Measurements from ENCODE around the gene WHRN.

Gene WHRN

DNA sequence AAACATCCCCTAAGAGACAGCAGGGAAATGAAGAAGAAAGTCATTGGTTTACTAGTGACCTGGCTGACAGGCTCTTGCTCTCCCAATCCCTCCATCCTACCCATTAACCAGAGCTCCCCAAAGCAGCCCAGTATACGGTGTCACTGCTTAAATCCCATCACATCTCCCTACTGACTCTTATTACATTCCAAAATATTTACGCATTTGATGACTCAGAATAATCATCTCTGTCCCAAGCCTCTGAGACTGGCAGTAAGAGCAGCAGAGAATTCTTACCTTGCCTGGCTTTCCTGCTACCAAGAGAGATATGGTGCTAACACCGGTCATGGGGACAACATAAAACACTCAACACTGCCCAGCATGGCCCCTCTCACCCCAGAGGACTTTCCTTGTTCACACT, 20.2 kb upstream of the WHRN start:
- Histone ChIP-seq H2AFZ (ENCODE audit: low read depth, low read length) (no peak overlapping the region), H3K27me3 (ENCODE audit: insufficient read depth, low read length) (peaks cover 5% of the 10 kb centered on the region), H3K9me3 (ENCODE audit: low read length) (no peaks in the 10 kb centered on the region), H3K4me3 (ENCODE audit: low read length) (no peak overlapping the region), H3K4me1 (ENCODE audit: insufficient read depth, low read length) (peaks cover 6% of the 10 kb centered on the region), H3K36me3 (ENCODE audit: insufficient read depth, low read length) (no peaks in the 10 kb centered on the region)

DNA sequence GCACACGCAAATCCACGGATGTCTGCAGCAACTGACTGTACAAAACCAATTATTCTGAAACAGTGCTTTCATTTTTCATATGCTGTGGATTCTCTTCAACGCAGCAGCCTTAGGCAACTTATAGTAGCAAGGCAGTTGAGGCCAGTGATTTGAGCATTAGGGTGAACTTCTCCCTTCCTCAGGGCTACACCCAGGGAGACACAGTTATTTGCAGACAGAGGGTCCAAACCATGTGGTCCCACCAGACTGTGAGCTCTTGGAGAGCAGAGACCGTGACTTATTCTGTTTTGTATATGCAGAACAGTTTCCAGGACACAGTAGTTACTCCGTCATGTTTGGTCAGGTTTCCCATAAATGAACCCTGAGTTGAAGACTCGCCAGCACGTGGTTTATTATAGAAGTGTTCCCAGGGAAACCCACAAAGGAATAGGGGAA, 19.0 kb upstream of the WHRN start:
- H3K9me3 ChIP-seq (ENCODE audit: low read length) = no peaks in the 10 kb centered on the region
- no peak overlapping the region for H2AFZ ChIP-seq (ENCODE audit: low read depth, low read length)
- H3K36me3 ChIP-seq (ENCODE audit: insufficient read depth, low read length) = no peaks in the 10 kb centered on the region
- H3K4me1 ChIP-seq (ENCODE audit: insufficient read depth, low read length) = peaks cover 6% of the 10 kb centered on the region
- H3K27me3 ChIP-seq (ENCODE audit: insufficient read depth, low read length) = no peaks in the 10 kb centered on the region
- H3K4me3 ChIP-seq (ENCODE audit: low read length) = no peak overlapping the region

DNA sequence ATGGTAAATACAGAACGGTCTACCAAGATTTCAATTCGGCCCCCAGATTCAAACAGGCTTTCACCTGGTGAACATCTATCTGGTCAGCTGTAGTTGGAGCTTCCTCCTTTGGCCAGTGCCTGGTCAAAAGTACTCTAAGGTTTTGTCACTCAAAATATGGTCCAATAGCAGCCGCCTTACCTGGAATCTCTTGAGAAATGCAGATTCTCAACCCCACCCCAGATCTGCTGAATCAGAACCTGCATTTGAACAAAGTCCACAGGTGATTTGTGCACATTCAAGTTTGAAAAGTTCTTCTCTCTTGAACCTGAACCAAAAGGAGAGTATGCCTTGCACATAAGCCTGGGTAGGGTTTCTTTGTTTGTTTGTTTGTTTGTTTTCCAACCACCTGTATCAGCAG, 17.6 kb upstream of the WHRN start:
- H3K4me3 ChIP-seq (ENCODE audit: low read length) = no peak overlapping the region
- no peak overlapping the region for H2AFZ ChIP-seq (ENCODE audit: low read depth, low read length)
- no peaks in the 10 kb centered on the region for H3K36me3 ChIP-seq (ENCODE audit: insufficient read depth, low read length)
- H3K4me1 ChIP-seq (ENCODE audit: insufficient read depth, low read length) = peaks cover 6% of the 10 kb centered on the region
- no peaks in the 10 kb centered on the region for H3K9me3 ChIP-seq (ENCODE audit: low read length)
- no peaks in the 10 kb centered on the region for H3K27me3 ChIP-seq (ENCODE audit: insufficient read depth, low read length)

DNA sequence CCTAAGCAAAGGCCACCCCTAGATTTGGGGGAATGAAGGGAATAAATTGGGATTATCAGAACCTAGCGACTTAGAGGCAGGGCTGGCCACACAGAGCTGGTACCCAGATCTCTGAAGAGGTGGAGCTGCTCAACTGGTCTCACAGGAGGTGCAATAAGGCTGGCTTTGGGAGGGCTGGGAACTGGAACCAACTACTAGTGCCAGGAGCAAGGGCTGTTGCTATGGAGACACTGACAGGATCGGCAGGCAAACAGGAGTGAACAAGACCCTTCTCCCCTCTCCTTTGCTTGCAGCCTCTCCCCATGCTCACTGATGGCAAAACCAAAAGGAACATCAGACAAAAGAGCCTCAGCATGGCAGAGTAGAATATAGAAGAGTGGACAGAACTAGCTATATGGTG, 17.0 kb upstream of the WHRN start:
- peaks cover 6% of the 10 kb centered on the region for H3K4me1 ChIP-seq (ENCODE audit: insufficient read depth, low read length)
- H2AFZ ChIP-seq (ENCODE audit: low read depth, low read length) = no peak overlapping the region
- H3K27me3 ChIP-seq (ENCODE audit: insufficient read depth, low read length) = no peaks in the 10 kb centered on the region
- no peak overlapping the region for H3K4me3 ChIP-seq (ENCODE audit: low read length)
- H3K9me3 ChIP-seq (ENCODE audit: low read length) = no peaks in the 10 kb centered on the region
- H3K36me3 ChIP-seq (ENCODE audit: insufficient read depth, low read length) = no peaks in the 10 kb centered on the region

DNA sequence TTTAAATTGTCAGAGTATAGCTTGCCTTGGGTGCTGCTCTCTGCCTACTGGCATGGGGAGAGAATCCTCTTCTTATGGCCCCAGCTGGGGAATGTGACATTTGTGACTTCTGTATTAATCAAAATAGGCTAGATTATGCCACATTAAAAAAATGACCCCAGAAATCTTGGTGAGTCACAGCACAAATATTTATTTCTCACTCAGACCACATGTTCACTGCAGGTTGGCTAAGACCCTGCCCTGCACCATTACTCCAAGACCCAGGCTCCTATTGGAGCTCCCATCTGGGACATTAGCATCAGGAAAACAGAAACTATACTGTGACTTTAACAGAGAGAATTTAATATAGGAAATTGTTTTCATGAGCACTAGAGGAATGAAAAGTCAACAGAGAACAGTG, 16.6 kb upstream of the WHRN start:
- Histone ChIP-seq H3K9me3 (ENCODE audit: low read length) (no peaks in the 10 kb centered on the region), H3K36me3 (ENCODE audit: insufficient read depth, low read length) (no peaks in the 10 kb centered on the region), H3K27me3 (ENCODE audit: insufficient read depth, low read length) (no peaks in the 10 kb centered on the region), H3K4me1 (ENCODE audit: insufficient read depth, low read length) (peaks cover 6% of the 10 kb centered on the region), H2AFZ (ENCODE audit: low read depth, low read length) (no peak overlapping the region), H3K4me3 (ENCODE audit: low read length) (no peak overlapping the region)

DNA sequence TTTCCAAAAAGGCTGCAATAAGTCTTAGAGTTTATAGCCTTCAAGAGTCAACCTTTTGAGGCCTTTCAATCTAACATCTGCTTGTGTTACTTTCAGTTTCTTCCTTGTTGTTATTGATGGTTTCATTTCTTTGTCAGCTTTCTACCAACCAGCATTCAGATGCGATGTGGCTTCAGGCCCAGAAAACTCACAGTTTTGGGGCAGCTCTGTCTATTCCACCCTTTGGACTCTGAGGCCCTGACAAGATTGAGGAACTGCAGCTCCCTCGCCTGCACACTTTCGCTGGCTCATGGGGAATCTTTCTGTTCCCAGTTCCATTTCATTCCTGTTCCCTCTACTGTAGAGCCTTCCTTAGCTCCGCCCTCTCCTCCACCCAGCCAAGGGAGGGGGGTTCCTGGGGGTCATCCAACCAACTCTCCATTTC, 13.3 kb upstream of the WHRN start:
- H3K36me3 ChIP-seq (ENCODE audit: insufficient read depth, low read length) = no peaks in the 10 kb centered on the region
- peaks cover 4% of the 10 kb centered on the region for H3K27me3 ChIP-seq (ENCODE audit: insufficient read depth, low read length)
- H3K4me3 ChIP-seq (ENCODE audit: low read length) = no peak overlapping the region
- H3K9me3 ChIP-seq (ENCODE audit: low read length) = no peaks in the 10 kb centered on the region
- peaks cover 15% of the 10 kb centered on the region for H3K4me1 ChIP-seq (ENCODE audit: insufficient read depth, low read length)
- H2AFZ ChIP-seq (ENCODE audit: low read depth, low read length) = no peak overlapping the region

DNA sequence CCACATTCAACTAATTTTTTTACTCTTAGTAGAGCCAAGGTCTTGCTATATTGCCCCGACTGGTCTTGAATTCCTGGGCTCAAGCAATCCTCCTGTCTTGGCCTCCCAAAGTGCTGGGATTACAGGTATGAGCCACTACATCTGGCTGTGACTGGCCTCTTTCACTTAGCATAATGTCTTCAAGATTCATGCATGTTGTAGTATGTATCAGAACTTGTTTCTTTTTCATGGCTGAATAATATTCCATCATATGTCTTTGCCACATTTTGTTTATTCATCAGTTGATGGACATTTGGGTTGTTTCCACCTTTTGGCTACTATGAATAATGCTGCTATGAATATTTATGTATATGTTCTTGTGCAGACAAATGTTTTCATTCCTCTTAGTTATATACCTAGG, 12.8 kb upstream of the WHRN start:
- Histone ChIP-seq H3K36me3 (ENCODE audit: insufficient read depth, low read length) (no peaks in the 10 kb centered on the region), H2AFZ (ENCODE audit: low read depth, low read length) (no peak overlapping the region), H3K27me3 (ENCODE audit: insufficient read depth, low read length) (peaks cover 5% of the 10 kb centered on the region)

DNA sequence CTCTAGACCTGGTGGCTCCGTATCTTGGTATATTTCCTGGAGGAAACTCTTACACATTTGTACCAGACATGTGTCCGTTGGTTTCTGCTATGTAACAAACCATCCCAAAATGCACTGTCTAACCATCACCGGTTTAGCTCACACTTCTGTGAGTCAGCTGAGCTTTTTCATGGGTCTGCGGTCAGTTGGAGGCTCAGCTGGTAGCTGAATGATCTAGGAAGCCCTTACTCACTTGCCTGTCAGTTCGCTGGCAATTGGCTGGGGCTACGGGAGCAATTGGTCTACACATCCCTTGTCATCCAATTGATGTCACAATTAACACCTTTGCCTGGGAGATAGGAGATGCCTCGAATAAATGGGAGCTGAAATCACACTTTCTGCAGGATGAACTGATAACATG, 11.6 kb upstream of the WHRN start:
- Histone ChIP-seq H3K4me1 (ENCODE audit: insufficient read depth, low read length) (peaks cover 10% of the 10 kb centered on the region), H2AFZ (ENCODE audit: low read depth, low read length) (no peak overlapping the region), H3K4me3 (ENCODE audit: low read length) (no peak overlapping the region), H3K27me3 (ENCODE audit: insufficient read depth, low read length) (peaks cover 5% of the 10 kb centered on the region), H3K9me3 (ENCODE audit: low read length) (no peaks in the 10 kb centered on the region), H3K36me3 (ENCODE audit: insufficient read depth, low read length) (no peaks in the 10 kb centered on the region)

More for the DNA sequence above, 12.8 kb upstream of the WHRN start:
- H3K4me3 ChIP-seq (ENCODE audit: low read length) = no peak overlapping the region
- no peaks in the 10 kb centered on the region for H3K9me3 ChIP-seq (ENCODE audit: low read length)
- H3K4me1 ChIP-seq (ENCODE audit: insufficient read depth, low read length) = peaks cover 15% of the 10 kb centered on the region

DNA sequence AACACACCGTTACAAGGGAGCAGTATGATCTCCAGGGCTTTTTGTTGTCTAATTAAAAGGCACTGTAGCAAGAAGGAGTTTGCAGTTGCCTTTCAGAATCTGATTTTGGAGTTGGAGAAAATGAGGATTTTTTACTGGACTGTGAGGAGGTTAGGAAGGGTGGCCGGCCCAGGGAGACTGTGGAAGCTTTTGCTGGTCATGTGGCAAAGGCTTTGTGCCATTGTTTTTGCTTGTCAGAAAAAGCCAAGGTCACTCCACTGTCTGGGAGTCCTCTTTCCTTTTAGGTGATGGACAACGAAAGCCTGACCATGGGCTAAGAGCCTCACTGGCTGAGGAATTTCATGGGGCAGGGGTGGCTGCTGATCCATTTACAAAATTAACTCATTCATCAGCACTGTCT, 10.3 kb upstream of the WHRN start:
- no peak overlapping the region for H2AFZ ChIP-seq (ENCODE audit: low read depth, low read length)
- peaks cover 10% of the 10 kb centered on the region for H3K4me1 ChIP-seq (ENCODE audit: insufficient read depth, low read length)
- no peaks in the 10 kb centered on the region for H3K36me3 ChIP-seq (ENCODE audit: insufficient read depth, low read length)
- no peaks in the 10 kb centered on the region for H3K9me3 ChIP-seq (ENCODE audit: low read length)
- peaks cover 5% of the 10 kb centered on the region for H3K27me3 ChIP-seq (ENCODE audit: insufficient read depth, low read length)
- H3K4me3 ChIP-seq (ENCODE audit: low read length) = no peak overlapping the region

DNA sequence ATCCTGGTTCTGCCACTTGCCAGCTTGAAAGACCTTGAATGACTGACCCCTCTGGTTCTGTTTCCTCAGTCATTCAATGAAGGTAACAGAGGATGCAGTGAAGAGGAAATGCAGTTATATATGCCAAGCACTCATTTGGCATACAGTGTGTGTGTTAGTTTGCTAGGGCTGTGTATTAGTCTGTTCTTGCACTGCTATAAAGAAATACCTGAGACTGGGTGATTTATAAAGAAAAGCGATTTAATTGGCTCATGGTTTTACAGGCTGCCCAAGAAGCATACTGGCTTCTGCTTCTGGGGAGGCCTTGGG, 8.6 kb upstream of the WHRN start:
- H3K4me1 ChIP-seq (ENCODE audit: insufficient read depth, low read length) = peaks cover 10% of the 10 kb centered on the region
- H3K27me3 ChIP-seq (ENCODE audit: insufficient read depth, low read length) = peaks cover 10% of the 10 kb centered on the region
- H3K4me3 ChIP-seq (ENCODE audit: low read length) = no peak overlapping the region
- no peak overlapping the region for H2AFZ ChIP-seq (ENCODE audit: low read depth, low read length)
- H3K9me3 ChIP-seq (ENCODE audit: low read length) = no peaks in the 10 kb centered on the region
- H3K36me3 ChIP-seq (ENCODE audit: insufficient read depth, low read length) = no peaks in the 10 kb centered on the region

DNA sequence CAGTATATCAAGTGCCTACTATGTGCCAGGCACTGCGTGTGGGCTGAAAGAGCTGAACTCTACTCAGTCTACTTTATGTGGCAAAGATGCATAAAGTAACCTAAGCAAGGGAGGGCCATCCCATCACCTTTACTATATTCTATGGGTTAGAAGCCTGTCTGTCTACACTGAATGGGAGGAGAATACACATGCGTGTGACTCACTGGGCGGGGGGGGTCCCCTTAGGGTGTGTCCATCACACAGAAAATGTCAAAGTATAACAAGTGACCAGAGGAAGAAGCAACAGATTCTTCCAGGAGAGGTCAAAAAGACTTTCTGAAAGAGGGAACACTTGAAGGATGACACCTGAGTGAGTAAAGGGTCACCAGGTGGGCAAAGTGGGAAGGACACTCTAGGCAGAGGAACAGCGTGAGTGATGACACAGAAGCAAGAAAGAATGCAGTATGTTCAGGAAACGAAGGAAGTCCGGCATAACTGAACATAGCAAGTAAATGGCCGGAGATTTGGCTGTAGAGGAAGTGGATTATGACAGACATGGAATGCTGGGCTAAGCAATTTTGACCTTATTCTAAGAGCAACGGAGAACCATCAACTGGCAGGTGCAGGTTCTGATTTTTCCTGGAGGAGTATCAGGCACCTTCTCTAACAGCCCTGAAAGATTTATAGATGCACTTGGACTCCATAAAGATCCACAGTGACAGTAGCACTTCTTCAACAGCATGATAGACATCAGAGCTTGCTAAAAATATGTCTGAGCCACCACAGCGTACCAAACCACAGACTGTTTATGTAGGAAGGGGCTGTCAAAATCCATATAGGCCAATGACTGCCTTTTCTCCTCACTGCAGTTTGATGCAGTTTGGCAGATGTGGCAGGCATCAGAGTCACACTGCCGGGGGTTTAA, 8.0 kb upstream of the WHRN start:
- no peaks in the 10 kb centered on the region for H3K36me3 ChIP-seq (ENCODE audit: insufficient read depth, low read length)
- peaks cover 10% of the 10 kb centered on the region for H3K27me3 ChIP-seq (ENCODE audit: insufficient read depth, low read length)
- no peak overlapping the region for H3K4me3 ChIP-seq (ENCODE audit: low read length)
- H3K4me1 ChIP-seq (ENCODE audit: insufficient read depth, low read length) = peaks cover 10% of the 10 kb centered on the region
- no peaks in the 10 kb centered on the region for H3K9me3 ChIP-seq (ENCODE audit: low read length)
- no peak overlapping the region for H2AFZ ChIP-seq (ENCODE audit: low read depth, low read length)

DNA sequence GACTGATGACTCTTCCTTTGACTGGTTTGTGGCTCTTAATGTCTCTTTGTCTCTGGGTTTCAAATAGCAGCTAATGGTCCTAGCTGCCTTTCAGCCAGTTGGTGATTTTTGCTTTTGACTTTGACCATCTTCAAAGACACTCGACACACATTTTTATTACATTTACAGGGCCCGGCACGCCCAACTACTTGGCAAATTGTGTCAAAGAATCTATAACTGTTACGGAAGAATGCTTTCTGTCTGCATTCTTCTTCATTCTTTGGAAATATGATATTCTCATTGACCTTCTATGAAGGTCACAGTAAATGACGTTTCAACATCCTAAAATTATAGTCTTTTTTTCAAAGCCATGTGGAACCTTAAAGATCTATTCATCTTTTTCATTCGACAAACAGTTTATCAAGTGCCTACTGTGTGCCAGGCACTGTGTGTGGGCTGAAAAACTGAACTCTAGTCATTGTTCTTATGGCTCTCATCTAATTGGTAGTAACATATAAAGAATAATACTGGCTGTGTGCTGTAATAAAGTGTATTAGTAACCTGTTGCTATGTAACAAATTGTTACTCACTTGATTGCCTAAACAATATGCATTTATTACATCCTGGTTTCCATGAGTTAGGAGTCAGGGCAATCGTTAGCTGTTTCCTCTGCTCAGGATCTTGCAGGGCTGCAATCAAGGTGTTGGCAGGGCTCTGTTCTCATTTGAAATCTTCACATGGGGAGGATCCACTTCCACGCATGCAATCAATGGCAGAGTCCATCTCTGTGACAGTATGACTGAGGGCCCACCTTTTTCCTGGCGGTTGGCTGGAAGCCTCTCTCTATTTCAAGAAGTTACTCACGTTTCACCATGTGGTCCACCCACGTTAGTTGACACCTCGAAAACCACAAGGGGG, 7.0 kb upstream of the WHRN start:
- Histone ChIP-seq H3K27me3 (ENCODE audit: insufficient read depth, low read length) (peaks cover 10% of the 10 kb centered on the region), H3K4me1 (ENCODE audit: insufficient read depth, low read length) (peaks cover 11% of the 10 kb centered on the region), H3K4me3 (ENCODE audit: low read length) (no peak overlapping the region), H3K36me3 (ENCODE audit: insufficient read depth, low read length) (no peaks in the 10 kb centered on the region), H3K9me3 (ENCODE audit: low read length) (no peaks in the 10 kb centered on the region), H2AFZ (ENCODE audit: low read depth, low read length) (no peak overlapping the region)

DNA sequence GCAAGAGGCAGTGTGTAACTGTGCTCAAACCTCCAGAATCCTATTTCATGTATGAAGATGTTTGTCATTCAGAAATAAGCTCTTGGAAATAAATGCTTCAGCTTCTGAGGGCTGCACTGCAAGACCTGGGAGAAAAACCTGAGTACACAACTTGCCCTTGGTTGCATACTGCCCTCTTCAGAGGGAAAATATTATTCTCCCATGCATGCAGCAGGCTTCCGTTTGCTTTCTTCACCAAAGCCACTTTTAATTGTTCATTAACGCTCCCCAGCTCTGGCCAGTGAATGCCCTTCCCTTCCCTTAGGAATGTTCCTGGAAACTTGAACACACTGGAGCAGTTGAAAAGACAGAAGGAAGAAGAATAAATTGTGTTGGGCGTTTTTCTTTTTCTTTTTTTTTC, 2.5 kb upstream of the WHRN start:
- H3K4me3 ChIP-seq (ENCODE audit: low read length) = no peak overlapping the region
- peaks cover 19% of the 10 kb centered on the region for H3K4me1 ChIP-seq (ENCODE audit: insufficient read depth, low read length)
- H3K27me3 ChIP-seq (ENCODE audit: insufficient read depth, low read length) = peaks cover 5% of the 10 kb centered on the region
- no peaks in the 10 kb centered on the region for H3K9me3 ChIP-seq (ENCODE audit: low read length)
- H3K36me3 ChIP-seq (ENCODE audit: insufficient read depth, low read length) = no peaks in the 10 kb centered on the region
- H2AFZ ChIP-seq (ENCODE audit: low read depth, low read length) = no peak overlapping the region

Data from neuron (in vitro differentiated cells).